ENCODE data around the gene SHC2. TPM values are rescaled to one million over a fixed set of nuclear protein-coding genes. Genes with fewer than 3 reads are reported as not detected.

SHC2 gene
- total and polyA plus RNA-seq, 2 experiments from 2014 or later = 2.2 to 4.6 TPM

DNA sequence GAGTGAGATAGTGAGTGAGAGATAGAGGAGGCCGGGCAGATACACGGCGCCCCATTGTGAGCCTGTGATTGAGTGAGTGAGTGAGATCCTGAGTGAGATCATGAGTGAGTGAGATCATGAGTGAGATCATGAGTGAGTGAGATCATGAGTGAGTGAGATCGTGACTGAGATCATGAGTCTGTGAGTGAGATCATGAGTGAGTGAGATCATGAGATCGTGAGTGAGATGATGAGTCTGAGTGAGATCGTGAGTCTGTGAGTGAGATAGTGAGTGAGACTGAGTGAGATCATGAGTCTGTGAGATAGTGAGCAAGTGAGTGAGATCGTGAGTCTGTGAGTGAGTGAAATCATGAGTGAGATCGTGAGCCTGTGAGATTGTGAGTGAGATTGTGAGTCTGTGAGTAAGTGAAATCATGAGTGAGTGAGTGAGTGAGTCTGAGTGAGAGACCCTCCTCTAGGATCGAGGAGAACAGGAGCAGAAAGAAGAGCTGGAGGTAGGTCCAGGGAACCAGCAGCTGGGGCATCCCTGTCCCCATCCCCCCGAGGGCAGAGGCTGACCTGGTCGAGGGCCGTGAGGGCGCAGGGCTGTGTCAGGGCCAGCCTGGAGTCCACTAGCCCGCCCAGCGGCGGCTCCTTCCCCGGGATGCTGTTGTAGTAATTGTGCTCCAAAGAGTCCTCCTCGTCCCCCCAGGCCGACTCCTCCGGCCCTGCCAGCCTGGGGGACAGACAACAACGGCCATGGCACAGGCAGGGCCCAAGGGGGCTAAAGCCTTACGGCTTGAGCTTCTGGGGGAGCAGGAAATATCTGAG, 26.5 kb downstream of the SHC2 start:
- no peak for DNase-seq (ENCODE audit: low spot score)
- H3K9me3 Mint-ChIP-seq = peaks cover 17% of the 10 kb centered on the region
- H3K27ac Mint-ChIP-seq = no peak overlapping the region
- Histone ChIP-seq H2AFZ (no peak overlapping the region), H3K79me2 (replicated peaks; ENCODE audit: insufficient read depth) (no peaks in the 10 kb centered on the region), H3K9me2 (ENCODE audit: insufficient read depth) (no peaks in the 10 kb centered on the region), H3K27ac (ENCODE audit: low read depth) (no peak overlapping the region), H3K4me1 (ENCODE audit: insufficient read depth) (no peaks in the 10 kb centered on the region), H3K36me3 (ENCODE audit: insufficient read depth) (no peaks in the 10 kb centered on the region), H3F3A (replicated peaks; ENCODE audit: low read depth) (0 out of 2 replicates have a peak, but pooled peaks cover 2% of the 10 kb centered on the region), H3K4me3 (no peak overlapping the region), H4K20me1 (replicated peaks; ENCODE audit: insufficient read depth) (no peaks in the 10 kb centered on the region), H3K27me3 (ENCODE audit: insufficient read depth) (no peaks in the 10 kb centered on the region), H3K4me2 (no peak overlapping the region)
- TF ChIP-seq, protein P1, sequence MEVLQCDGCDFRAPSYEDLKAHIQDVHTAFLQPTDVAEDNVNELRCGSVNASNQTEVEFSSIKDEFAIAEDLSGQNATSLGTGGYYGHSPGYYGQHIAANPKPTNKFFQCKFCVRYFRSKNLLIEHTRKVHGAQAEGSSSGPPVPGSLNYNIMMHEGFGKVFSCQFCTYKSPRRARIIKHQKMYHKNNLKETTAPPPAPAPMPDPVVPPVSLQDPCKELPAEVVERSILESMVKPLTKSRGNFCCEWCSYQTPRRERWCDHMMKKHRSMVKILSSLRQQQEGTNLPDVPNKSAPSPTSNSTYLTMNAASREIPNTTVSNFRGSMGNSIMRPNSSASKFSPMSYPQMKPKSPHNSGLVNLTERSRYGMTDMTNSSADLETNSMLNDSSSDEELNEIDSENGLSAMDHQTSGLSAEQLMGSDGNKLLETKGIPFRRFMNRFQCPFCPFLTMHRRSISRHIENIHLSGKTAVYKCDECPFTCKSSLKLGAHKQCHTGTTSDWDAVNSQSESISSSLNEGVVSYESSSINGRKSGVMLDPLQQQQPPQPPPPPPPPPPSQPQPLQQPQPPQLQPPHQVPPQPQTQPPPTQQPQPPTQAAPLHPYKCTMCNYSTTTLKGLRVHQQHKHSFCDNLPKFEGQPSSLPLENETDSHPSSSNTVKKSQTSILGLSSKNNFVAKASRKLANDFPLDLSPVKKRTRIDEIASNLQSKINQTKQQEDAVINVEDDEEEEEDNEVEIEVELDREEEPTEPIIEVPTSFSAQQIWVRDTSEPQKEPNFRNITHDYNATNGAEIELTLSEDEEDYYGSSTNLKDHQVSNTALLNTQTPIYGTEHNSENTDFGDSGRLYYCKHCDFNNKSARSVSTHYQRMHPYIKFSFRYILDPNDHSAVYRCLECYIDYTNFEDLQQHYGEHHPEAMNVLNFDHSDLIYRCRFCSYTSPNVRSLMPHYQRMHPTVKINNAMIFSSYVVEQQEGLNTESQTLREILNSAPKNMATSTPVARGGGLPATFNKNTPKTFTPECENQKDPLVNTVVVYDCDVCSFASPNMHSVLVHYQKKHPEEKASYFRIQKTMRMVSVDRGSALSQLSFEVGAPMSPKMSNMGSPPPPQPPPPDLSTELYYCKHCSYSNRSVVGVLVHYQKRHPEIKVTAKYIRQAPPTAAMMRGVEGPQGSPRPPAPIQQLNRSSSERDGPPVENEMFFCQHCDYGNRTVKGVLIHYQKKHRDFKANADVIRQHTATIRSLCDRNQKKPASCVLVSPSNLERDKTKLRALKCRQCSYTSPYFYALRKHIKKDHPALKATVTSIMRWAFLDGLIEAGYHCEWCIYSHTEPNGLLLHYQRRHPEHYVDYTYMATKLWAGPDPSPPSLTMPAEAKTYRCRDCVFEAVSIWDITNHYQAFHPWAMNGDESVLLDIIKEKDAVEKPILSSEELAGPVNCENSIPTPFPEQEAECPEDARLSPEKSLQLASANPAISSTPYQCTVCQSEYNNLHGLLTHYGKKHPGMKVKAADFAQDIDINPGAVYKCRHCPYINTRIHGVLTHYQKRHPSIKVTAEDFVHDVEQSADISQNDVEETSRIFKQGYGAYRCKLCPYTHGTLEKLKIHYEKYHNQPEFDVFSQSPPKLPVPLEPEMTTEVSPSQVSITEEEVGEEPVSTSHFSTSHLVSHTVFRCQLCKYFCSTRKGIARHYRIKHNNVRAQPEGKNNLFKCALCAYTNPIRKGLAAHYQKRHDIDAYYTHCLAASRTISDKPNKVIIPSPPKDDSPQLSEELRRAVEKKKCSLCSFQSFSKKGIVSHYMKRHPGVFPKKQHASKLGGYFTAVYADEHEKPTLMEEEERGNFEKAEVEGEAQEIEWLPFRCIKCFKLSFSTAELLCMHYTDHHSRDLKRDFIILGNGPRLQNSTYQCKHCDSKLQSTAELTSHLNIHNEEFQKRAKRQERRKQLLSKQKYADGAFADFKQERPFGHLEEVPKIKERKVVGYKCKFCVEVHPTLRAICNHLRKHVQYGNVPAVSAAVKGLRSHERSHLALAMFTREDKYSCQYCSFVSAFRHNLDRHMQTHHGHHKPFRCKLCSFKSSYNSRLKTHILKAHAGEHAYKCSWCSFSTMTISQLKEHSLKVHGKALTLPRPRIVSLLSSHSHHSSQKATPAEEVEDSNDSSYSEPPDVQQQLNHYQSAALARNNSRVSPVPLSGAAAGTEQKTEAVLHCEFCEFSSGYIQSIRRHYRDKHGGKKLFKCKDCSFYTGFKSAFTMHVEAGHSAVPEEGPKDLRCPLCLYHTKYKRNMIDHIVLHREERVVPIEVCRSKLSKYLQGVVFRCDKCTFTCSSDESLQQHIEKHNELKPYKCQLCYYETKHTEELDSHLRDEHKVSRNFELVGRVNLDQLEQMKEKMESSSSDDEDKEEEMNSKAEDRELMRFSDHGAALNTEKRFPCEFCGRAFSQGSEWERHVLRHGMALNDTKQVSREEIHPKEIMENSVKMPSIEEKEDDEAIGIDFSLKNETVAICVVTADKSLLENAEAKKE (CRISPR knock-in tag; IDR thresholded peaks at IDR 0.05) = no peak
- TF ChIP-seq JUNB (IDR thresholded peaks at IDR 0.05; ENCODE audit: unreplicated experiment) (no peak), ZNF114 (CRISPR knock-in tag; IDR thresholded peaks at IDR 0.05) (no peak), STAT1 (IDR thresholded peaks at IDR 0.05; ENCODE audit: unreplicated experiment) (no peak), ZNF331 (CRISPR knock-in tag; IDR thresholded peaks at IDR 0.05; ENCODE audit: low read depth) (no peak), CREB1 (CRISPR knock-in tag; IDR thresholded peaks at IDR 0.05; ENCODE audit: low read depth) (no peak), EZH2phosphoT487 (IDR thresholded peaks at IDR 0.05; ENCODE audit: unreplicated experiment) (no peak), EZH2 (IDR thresholded peaks at IDR 0.05; ENCODE audit: low read depth, unreplicated experiment) (no peak), POLR2AphosphoS5 (IDR thresholded peaks at IDR 0.05; ENCODE audit: low read depth) (no peak), NANOG (IDR thresholded peaks at IDR 0.05; ENCODE audit: borderline replicate concordance) (no peak)
- TF ChIP-seq, protein P2, sequence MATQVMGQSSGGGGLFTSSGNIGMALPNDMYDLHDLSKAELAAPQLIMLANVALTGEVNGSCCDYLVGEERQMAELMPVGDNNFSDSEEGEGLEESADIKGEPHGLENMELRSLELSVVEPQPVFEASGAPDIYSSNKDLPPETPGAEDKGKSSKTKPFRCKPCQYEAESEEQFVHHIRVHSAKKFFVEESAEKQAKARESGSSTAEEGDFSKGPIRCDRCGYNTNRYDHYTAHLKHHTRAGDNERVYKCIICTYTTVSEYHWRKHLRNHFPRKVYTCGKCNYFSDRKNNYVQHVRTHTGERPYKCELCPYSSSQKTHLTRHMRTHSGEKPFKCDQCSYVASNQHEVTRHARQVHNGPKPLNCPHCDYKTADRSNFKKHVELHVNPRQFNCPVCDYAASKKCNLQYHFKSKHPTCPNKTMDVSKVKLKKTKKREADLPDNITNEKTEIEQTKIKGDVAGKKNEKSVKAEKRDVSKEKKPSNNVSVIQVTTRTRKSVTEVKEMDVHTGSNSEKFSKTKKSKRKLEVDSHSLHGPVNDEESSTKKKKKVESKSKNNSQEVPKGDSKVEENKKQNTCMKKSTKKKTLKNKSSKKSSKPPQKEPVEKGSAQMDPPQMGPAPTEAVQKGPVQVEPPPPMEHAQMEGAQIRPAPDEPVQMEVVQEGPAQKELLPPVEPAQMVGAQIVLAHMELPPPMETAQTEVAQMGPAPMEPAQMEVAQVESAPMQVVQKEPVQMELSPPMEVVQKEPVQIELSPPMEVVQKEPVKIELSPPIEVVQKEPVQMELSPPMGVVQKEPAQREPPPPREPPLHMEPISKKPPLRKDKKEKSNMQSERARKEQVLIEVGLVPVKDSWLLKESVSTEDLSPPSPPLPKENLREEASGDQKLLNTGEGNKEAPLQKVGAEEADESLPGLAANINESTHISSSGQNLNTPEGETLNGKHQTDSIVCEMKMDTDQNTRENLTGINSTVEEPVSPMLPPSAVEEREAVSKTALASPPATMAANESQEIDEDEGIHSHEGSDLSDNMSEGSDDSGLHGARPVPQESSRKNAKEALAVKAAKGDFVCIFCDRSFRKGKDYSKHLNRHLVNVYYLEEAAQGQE (IDR thresholded peaks at IDR 0.05; ENCODE audit: unreplicated experiment) = no peak
- TF ChIP-seq, protein P3, sequence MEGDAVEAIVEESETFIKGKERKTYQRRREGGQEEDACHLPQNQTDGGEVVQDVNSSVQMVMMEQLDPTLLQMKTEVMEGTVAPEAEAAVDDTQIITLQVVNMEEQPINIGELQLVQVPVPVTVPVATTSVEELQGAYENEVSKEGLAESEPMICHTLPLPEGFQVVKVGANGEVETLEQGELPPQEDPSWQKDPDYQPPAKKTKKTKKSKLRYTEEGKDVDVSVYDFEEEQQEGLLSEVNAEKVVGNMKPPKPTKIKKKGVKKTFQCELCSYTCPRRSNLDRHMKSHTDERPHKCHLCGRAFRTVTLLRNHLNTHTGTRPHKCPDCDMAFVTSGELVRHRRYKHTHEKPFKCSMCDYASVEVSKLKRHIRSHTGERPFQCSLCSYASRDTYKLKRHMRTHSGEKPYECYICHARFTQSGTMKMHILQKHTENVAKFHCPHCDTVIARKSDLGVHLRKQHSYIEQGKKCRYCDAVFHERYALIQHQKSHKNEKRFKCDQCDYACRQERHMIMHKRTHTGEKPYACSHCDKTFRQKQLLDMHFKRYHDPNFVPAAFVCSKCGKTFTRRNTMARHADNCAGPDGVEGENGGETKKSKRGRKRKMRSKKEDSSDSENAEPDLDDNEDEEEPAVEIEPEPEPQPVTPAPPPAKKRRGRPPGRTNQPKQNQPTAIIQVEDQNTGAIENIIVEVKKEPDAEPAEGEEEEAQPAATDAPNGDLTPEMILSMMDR (conservative IDR thresholded peaks at IDR 0.05; ENCODE audit: low read depth in 2 of 2) = no peak
- TF ChIP-seq, protein P4, sequence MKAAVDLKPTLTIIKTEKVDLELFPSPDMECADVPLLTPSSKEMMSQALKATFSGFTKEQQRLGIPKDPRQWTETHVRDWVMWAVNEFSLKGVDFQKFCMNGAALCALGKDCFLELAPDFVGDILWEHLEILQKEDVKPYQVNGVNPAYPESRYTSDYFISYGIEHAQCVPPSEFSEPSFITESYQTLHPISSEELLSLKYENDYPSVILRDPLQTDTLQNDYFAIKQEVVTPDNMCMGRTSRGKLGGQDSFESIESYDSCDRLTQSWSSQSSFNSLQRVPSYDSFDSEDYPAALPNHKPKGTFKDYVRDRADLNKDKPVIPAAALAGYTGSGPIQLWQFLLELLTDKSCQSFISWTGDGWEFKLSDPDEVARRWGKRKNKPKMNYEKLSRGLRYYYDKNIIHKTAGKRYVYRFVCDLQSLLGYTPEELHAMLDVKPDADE (IDR thresholded peaks at IDR 0.05) = no peak
- H3K27me3 Mint-ChIP-seq (ENCODE audit: insufficient read depth, low read depth, poor library complexity) = peaks cover 6% of the 10 kb centered on the region
- H3K36me3 Mint-ChIP-seq (ENCODE audit: low read depth) = peaks cover 16% of the 10 kb centered on the region
- H3K4me3 Mint-ChIP-seq = no peak overlapping the region
- ATAC-seq = no peak
- 0 out of 3 replicates have a peak, but pooled peaks cover 2% of the 10 kb centered on the region for H3K4me1 Mint-ChIP-seq

Data from GM23338 (cell line).